OCI-LY3 (cell line): Measurements from ENCODE around the gene CNBD2.

Source experiments
- H2AFZ ChIP-seq: fragments of 200-600, 300-600 bp; shearing (Covaris generic); 2 replicates; pipeline ENCODE4 v1.6.0; 2014; ENCODE audit warnings: antibody characterized with exemption, low read depth, low read length
- H3K27ac ChIP-seq: fragments of 200-600, 300-600 bp; sonication (generic); 2 replicates; pipeline ENCODE4 v1.5.1; 2014; ENCODE audit warnings: mild to moderate bottlenecking, low read length, moderate library complexity, mixed read lengths
- H3K27me3 ChIP-seq: fragments of 200-600, 300-600 bp; sonication (generic); 2 replicates; pipeline ENCODE4 v1.6.1; 2014; ENCODE audit warnings: low read depth, low read length, mixed read lengths
- H3K36me3 ChIP-seq: fragments of 200-600, 300-600 bp; sonication (generic); replicated peaks from 2 replicates; pipeline ENCODE3; 2014; ENCODE audit warnings: low read depth, low read length, mixed read lengths
- H3K4me1 ChIP-seq: fragments of 300-600, 200-600 bp; sonication (generic); 2 replicates; pipeline ENCODE4 v1.6.1; 2014; ENCODE audit warnings: low read length, mixed read lengths
- H3K4me2 ChIP-seq: fragments of 200-600, 300-600 bp; sonication (generic); 2 replicates; pipeline ENCODE4 v1.6.1; 2014; ENCODE audit warnings: low read length, mixed read lengths
- H3K4me3 ChIP-seq: fragments of 300-600, 200-600 bp; sonication (generic); 2 replicates; pipeline ENCODE4 v1.5.1; 2014; ENCODE audit warnings: antibody characterized with exemption, mild to moderate bottlenecking, low read length, moderate library complexity
- H3K79me2 ChIP-seq: fragments of 300-600, 200-600 bp; shearing (Covaris generic); 2 replicates; pipeline ENCODE4 v1.6.1; 2014; ENCODE audit warnings: mild to moderate bottlenecking, low read length, mixed read lengths
- H3K9ac ChIP-seq: fragments of 300-600, 200-600 bp; shearing (Covaris generic); 2 replicates; pipeline ENCODE4 v1.6.0; 2014; ENCODE audit warnings: mild to moderate bottlenecking, low read length, moderate library complexity
- H3K9me3 ChIP-seq: fragments of 200-600, 300-600 bp; shearing (Covaris generic); 2 replicates; pipeline ENCODE4 v1.6.1; 2014; ENCODE audit warnings: low read length, mixed read lengths; ENCODE audit not compliant: insufficient read depth
- H4K20me1 ChIP-seq: fragments of 200-600, 300-600 bp; sonication (generic); 2 replicates; pipeline ENCODE4 v1.6.1; 2016; ENCODE audit warnings: low read length, mixed read lengths; ENCODE audit not compliant: insufficient read depth
- EZH2phosphoT487 ChIP-seq: fragments of 200-600 bp; shearing (Covaris generic); IDR thresholded peaks from 2 replicates; pipeline ENCODE4 v1.6.1; 2018; ENCODE audit warnings: antibody characterized with exemption, mixed run types, low read depth
- TF ChIP-seq, protein P1 (sequence below): fragments of 200-600, 300-600 bp; sonication (generic); IDR thresholded peaks from 2 replicates; pipeline ENCODE4 v1.5.1; 2014; ENCODE audit warnings: antibody characterized with exemption, low read length, low read depth

The CNBD2 gene

DNA sequence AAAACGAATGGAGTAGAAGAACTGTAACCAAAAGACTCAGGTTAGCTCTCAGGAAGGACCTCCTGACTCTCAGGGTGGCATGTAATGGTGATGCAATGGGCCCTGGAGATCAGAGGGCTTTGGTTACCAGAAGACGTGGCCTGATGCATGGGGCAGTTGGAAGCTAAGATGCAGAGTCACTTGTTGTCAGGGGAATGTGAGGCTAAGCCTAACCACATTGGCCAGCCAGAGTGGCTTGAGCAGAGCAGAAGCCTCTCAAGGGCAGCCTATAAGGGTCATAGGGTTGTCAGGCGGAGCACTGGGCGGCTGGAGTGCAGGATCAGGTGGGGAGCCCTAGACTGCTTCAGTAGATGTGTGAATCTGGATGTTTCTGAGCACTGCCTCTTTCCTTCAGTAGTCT lies 5.9 kb downstream of the CNBD2 start:
- Histone ChIP-seq H2AFZ (no peak overlapping the region), H4K20me1 (no peaks in the 10 kb centered on the region), H3K27ac (no peak overlapping the region), H3K4me2 (no peak overlapping the region), H3K36me3 (no peaks in the 10 kb centered on the region), H3K79me2 (no peaks in the 10 kb centered on the region), H3K27me3 (no peaks in the 10 kb centered on the region), H3K4me1 (no peaks in the 10 kb centered on the region), H3K9me3 (no peaks in the 10 kb centered on the region), H3K4me3 (no peak overlapping the region), H3K9ac (no peak overlapping the region)
- TF ChIP-seq, protein P1, sequence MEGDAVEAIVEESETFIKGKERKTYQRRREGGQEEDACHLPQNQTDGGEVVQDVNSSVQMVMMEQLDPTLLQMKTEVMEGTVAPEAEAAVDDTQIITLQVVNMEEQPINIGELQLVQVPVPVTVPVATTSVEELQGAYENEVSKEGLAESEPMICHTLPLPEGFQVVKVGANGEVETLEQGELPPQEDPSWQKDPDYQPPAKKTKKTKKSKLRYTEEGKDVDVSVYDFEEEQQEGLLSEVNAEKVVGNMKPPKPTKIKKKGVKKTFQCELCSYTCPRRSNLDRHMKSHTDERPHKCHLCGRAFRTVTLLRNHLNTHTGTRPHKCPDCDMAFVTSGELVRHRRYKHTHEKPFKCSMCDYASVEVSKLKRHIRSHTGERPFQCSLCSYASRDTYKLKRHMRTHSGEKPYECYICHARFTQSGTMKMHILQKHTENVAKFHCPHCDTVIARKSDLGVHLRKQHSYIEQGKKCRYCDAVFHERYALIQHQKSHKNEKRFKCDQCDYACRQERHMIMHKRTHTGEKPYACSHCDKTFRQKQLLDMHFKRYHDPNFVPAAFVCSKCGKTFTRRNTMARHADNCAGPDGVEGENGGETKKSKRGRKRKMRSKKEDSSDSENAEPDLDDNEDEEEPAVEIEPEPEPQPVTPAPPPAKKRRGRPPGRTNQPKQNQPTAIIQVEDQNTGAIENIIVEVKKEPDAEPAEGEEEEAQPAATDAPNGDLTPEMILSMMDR, result no peak
- TF ChIP-seq EZH2phosphoT487, result no peak

DNA sequence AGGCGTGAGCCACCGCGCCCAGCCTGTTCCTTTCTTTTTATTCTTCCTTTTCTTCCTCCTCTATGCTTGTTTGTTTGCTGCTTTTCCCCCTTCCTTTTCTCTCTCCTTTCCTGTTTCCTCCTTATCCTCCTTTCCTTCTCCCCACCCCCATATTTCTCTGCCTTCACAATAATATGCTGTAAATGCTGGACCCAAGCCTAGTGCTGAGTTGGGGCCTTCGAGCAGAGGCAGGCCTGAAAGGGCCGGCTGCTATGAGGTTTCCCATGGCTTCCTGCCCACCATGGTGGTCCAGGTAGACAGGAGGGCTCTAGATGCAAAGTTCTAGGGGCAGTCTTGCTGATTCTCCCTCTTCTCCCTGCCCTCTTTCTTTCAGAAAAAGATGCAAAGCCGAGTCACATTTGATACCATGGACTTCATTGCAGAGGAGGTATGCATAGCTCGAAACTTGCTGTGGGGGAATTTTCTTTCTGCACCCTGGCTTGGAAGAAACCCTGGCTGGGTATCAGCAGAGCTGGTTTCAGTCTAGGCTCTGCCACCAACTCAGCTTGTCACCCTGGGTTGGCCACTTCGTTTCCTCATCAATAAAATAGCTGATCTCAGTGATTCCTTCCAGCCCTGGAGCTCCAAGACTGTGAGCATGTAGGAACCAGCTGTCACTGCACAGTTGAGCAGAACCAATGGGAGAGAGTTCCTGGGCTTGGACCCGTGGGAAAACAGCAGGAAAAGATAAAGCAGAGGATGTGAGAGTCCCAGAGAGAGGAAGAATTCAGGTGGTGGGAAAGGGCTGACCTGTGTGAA lies 7.4 kb downstream of the CNBD2 start:
- Histone ChIP-seq H3K4me1 (no peaks in the 10 kb centered on the region), H2AFZ (no peak overlapping the region), H3K27ac (no peak overlapping the region), H3K79me2 (no peaks in the 10 kb centered on the region), H4K20me1 (no peaks in the 10 kb centered on the region), H3K9me3 (no peaks in the 10 kb centered on the region), H3K36me3 (no peaks in the 10 kb centered on the region), H3K27me3 (no peaks in the 10 kb centered on the region), H3K9ac (no peak overlapping the region), H3K4me2 (no peak overlapping the region), H3K4me3 (no peak overlapping the region)
- no peak for TF ChIP-seq EZH2phosphoT487

DNA sequence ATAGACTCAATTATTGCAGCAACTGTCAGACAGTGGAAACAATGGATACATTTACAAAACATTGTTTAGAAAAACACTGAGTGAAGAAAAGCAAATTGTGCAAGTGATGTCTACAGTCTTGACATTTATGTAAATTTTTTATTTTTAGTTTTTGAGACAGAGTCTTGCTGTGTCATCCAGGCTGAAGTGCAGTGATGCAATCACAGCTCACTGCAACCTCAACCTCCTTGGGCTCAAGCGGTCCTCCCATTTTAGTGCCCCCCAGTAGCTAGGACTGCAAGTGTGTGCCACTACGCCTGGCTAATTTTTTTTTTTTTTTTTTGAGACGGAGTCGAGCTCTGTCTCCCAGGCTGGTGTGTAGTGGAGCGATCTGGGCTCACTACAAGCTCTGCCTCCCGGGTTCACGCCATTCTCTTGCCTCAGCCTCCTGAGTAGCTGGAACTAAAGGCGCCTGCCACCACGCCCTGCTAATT lies 9.7 kb downstream of the CNBD2 start:
- no peaks in the 10 kb centered on the region for H3K27me3 ChIP-seq
- no peak overlapping the region for H3K4me2 ChIP-seq
- no peaks in the 10 kb centered on the region for H3K9me3 ChIP-seq
- no peaks in the 10 kb centered on the region for H3K79me2 ChIP-seq
- TF ChIP-seq, protein P1, result no peak
- TF ChIP-seq EZH2phosphoT487, result no peak
- H3K4me1 ChIP-seq, result no peaks in the 10 kb centered on the region
- H3K9ac ChIP-seq, result no peak overlapping the region
- H3K36me3 ChIP-seq, result no peaks in the 10 kb centered on the region
- H3K4me3 ChIP-seq, result no peak overlapping the region
- no peak overlapping the region for H2AFZ ChIP-seq
- H4K20me1 ChIP-seq, result no peaks in the 10 kb centered on the region
- H3K27ac ChIP-seq, result no peak overlapping the region

DNA sequence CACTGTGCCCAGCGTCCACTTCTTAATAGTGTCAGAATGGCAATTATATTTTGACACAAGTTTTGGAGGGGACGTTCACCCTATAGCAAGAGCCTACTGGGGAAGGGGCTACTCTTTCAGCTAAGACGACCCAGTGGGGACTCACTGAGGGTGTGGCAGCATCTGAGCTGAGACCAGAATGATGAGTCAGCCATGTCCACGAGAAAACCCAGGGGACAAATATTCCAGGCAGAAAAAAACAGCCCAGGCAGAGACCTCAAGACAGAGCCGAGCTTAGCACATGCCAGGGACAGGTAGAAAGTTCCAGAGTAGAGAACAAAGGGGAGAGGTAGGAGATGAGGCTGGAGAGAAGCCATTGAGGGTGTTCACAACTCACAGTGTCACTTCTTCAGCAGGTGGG lies 11.2 kb downstream of the CNBD2 start:
- H3K4me2 ChIP-seq, result no peak overlapping the region
- no peak overlapping the region for H2AFZ ChIP-seq

More for the DNA sequence above, 11.2 kb downstream of the CNBD2 start:
- TF ChIP-seq EZH2phosphoT487, result no peak
- TF ChIP-seq, protein P1, result no peak
- no peak overlapping the region for H3K9ac ChIP-seq
- no peaks in the 10 kb centered on the region for H3K27me3 ChIP-seq
- no peaks in the 10 kb centered on the region for H3K79me2 ChIP-seq
- no peaks in the 10 kb centered on the region for H3K36me3 ChIP-seq
- H3K27ac ChIP-seq, result no peak overlapping the region
- H3K4me1 ChIP-seq, result no peaks in the 10 kb centered on the region
- no peaks in the 10 kb centered on the region for H4K20me1 ChIP-seq
- no peaks in the 10 kb centered on the region for H3K9me3 ChIP-seq
- H3K4me3 ChIP-seq, result no peak overlapping the region
